IPS-11a (cell line): ENCODE data around the gene TENM3.

Experiments used
- H3K4me3 ChIP-seq: one replicate; pipeline ENCODE4 v1.5.1; 2013; ENCODE audit warnings: low read depth, low read length, control low read depth

Gene TENM3

GRCh38 chr4:182549356-182549755 lies 306.2 kb downstream of the TENM3 start:
- H3K4me3 ChIP-seq, result no peak overlapping the region

- no peak overlapping the region for H3K4me3 ChIP-seq
These were observed 309.7 kb downstream of the TENM3 start for GRCh38 chr4:182552948-182553347.

- H3K4me3 ChIP-seq, result no peak overlapping the region
These were observed 310.5 kb downstream of the TENM3 start for GRCh38 chr4:182553653-182554052.

GRCh38 chr4:182554736-182555135 lies 311.5 kb downstream of the TENM3 start:
- no peak overlapping the region for H3K4me3 ChIP-seq

DNA sequence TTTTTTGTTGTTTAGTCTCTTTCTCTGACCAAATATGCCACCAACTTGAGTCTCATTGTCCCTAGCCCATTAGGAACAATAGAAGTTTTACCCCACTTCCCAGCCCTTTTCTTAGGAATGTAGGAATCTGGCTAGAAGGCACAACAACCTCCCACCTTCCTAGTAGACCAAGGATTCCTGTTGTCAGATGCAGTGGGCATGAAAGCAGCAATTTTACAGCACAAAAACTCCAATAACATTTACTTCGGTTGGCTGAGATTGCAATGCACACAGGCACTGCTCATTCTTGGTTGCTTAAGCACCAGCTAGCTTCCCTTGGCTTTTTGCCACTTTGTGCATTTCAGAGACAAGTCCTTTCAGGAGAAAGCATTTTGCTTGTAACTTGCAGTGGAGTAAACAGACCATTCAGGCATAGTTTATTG lies 312.8 kb downstream of the TENM3 start:
- no peak overlapping the region for H3K4me3 ChIP-seq

GRCh38 chr4:182556580-182556979 lies 313.4 kb downstream of the TENM3 start:
- no peak overlapping the region for H3K4me3 ChIP-seq

DNA sequence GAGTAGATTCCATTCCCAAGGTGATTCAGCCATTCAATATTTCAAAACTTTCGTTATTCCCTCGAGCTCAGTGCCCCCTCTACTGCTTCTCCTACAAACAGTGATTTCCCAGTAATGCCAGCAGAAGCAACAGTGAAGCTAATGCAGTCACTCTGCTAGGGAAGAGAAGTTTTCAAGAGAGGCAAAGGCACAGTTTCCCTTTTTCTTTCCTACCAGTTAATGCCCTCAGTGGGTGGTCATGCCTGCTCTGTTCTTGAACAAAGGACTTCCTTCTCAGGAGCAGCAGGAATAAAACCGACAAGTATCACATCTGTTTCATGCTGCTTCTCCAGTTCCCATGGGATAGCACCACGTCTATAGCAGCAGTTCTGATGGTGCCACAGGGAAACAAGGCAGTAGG lies 317.2 kb downstream of the TENM3 start:
- H3K4me3 ChIP-seq, result no peak overlapping the region

GRCh38 chr4:182562350-182562749 lies 319.1 kb downstream of the TENM3 start:
- no peak overlapping the region for H3K4me3 ChIP-seq

DNA sequence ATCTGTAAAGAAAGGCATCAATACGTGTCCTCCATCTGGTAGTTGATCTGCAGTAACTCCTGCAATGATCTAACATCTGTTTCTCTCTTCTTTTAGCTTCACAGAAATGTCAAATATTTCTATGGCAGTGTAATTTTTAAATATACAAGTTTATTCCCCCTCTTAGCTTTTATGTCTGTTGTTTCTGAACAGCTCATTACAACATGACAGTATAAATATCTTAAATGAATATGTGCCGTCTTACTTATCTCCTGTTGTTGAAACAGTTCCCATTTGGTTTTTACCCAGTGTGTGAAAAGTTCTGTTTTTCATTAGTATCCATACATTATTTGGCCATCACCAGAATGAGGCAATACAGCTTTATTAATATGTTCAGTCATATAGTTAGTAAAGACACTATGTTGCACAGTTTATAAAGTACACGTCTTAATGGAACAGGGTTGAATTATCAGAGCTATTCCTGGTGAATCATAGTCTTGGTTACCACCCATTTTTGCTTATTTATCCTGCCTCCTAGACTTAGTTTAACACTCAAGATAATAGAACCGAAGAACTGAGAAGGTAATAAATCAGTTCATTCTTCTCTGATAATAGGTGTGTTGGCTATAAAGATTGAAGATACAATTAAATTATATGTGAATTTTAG lies 321.6 kb downstream of the TENM3 start:
- no peak overlapping the region for H3K4me3 ChIP-seq

GRCh38 chr4:182567119-182567518 lies 323.9 kb downstream of the TENM3 start:
- H3K4me3 ChIP-seq, result no peak overlapping the region

GRCh38 chr4:182569561-182569960 lies 326.4 kb downstream of the TENM3 start:
- H3K4me3 ChIP-seq, result no peak overlapping the region

- no peak overlapping the region for H3K4me3 ChIP-seq
These were observed 331.5 kb downstream of the TENM3 start for GRCh38 chr4:182574706-182575105.

- H3K4me3 ChIP-seq, result no peak overlapping the region
These were observed 332.0 kb downstream of the TENM3 start for GRCh38 chr4:182575225-182575624.

DNA sequence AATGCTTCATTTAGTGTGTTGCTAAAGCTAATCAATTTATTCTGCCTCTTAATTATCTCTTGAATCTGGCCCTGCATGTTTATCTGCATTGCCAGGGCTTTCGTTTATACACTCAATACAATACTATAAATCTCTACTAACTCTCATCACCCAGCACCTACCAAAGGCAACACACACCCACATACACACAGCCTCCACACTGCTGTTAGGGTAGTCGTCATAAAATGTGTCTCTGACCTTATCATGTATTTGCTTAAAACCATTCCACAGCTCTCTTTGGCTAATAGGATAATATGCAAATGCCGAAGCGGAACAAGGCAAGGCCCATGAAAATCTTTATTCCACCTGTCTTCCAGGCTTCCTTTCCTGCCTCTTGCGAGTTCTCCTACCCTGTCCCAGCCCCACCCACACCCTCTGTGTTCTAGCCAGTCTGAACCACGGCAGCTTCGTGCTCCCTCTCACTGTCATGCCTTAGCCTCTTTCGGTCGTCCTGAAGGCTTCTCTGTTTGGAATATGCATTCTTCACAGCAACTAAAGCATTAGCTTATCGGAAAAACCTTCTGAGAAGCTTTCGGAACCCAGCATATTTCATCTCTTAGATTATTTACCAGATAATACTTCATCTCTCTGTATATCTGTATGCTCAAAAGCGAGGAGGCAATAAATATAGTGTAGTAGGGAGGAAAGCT lies 333.5 kb downstream of the TENM3 start:
- H3K4me3 ChIP-seq, result no peak overlapping the region

DNA sequence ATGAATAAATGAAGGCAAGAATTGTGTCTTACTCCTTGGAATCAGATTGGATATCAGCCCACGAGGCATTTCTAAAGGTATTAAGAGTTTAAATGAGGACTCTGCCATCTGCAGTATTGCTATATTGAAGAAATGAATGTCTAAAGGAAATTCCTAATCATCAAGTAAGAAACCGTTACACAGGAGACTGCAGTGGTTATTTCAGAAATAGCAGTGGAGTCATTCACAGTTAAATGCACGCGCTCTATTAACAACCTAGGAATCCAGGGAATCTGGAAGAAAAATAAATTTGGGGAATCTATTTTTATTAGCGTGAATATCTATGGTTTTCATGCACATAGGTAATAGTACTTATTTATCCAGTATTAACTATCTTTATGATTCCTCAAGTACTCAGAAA lies 334.2 kb downstream of the TENM3 start:
- no peak overlapping the region for H3K4me3 ChIP-seq

DNA sequence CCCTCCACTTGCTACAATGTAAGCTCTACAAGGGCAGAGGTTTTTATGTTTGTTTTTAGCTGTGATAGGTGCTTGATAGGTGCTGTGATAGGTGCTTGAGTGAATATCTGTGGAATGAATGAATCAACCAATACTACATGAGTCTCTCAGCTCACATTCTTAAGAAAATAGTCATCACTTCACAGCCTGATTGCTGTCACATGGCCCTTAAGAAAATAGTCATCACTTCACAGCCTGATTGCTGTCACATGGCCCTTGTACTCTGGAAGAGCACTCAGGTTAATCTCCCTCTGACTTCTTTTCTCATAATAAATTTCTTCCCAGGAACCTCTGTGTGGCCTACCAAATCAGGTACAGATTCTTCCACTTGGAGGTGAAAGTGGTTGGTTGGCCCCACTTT lies 335.2 kb downstream of the TENM3 start:
- H3K4me3 ChIP-seq, result no peak overlapping the region

DNA sequence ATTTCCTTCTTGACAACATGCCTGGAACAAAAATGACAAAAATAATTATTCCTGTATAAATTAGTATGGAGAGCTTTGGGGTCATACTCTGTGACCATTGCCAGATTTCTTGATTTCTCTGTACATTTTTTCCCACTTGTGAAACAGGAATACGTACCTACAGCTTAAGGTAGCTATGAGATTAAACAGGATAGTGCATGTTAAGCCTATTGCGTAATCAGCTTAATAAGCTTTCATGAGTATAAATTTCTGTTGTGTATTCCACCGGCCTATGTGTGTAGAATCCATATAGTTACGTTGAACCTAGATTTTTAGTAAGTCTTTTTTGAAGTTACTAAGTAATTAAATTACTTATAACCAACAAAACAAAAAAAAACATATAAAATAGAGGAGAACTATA lies 339.0 kb downstream of the TENM3 start:
- H3K4me3 ChIP-seq, result no peak overlapping the region

DNA sequence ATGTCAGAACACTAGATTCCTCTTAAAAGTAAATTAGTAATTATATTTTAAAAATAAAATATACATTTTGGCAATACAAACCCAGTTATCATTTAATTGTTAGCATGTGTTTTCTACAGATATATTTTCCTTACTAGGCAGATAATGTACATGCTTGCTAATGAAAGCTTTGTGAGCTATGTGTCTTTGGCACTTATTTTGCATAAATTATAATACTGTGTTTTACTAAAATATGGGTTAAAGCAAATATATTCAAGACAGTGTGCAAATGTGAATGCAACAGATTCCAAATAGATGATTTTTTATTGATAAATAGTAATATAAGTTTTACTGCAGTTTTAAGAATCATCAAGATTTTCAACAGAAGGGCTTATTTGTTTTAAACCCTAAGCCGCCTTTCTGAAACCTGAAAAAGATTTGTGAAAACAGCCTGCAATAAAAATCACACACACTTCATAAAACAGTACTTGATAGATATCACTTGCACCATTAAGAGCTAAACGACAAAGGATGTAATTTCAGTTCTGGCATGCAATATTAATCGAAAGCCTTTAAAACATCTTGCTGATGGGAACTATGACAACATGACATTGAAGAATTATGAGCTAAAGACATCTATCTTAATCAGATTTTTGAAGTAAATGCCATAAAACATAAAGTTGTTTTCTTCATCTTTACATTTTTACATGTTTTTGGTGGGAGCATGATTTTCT lies 340.7 kb downstream of the TENM3 start:
- no peak overlapping the region for H3K4me3 ChIP-seq

GRCh38 chr4:182585321-182585720 lies 342.1 kb downstream of the TENM3 start:
- H3K4me3 ChIP-seq, result no peak overlapping the region

DNA sequence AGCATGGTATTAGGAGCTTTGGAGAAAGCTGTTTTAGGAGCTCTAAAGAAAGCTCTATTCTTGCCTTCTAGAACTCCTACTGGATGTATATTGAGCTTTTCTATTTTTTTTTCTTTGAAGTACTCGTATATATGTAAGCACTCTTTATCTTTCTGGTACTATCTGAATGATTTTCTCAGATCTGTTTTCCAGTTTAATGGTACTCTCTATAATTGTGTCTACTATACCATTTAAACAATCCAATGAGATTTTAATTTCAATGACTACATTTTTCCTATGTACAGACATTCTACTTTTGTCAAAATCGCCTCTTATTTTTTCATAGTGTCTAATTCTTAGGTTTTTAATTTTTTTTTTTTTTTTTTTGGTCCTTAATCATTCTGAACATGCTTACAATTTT lies 345.9 kb downstream of the TENM3 start:
- H3K4me3 ChIP-seq, result no peak overlapping the region

- no peak overlapping the region for H3K4me3 ChIP-seq
These were observed 350.2 kb downstream of the TENM3 start for GRCh38 chr4:182593402-182593801.

- no peak overlapping the region for H3K4me3 ChIP-seq
These were observed 350.7 kb downstream of the TENM3 start for GRCh38 chr4:182593864-182594263.
